AG04449 (cell line): ENCODE results near the gene LRFN2.

Experiments
- CTCF ChIA-PET: fragments of 350-600 bp; formaldehyde crosslinking; extraction: SDS; loops from one replicate; lab custom pipeline; 2021; ENCODE audit warnings: antibody characterized with exemption; lab: Yijun Ruan, JAX
- POLR2A ChIA-PET: fragments of 400-600, 350-600 bp; formaldehyde crosslinking; extraction: SDS; loops from one replicate; lab custom pipeline; 2020; ENCODE audit warnings: antibody characterized with exemption, inconsistent platforms; lab: Yijun Ruan, JAX
- DNase-seq: peaks from one replicate; pipeline ENCODE4 v3.0.0-alpha.2; 2010; ENCODE audit warnings: low read depth, low spot score
- H3K4me3 ChIP-seq: 2 replicates; pipeline ENCODE4 v1.5.1; 2011; ENCODE audit warnings: low read depth, mild to moderate bottlenecking, control low read depth, low read length
- CTCF ChIP-seq: IDR thresholded peaks from one replicate; pipeline ENCODE4 v1.5.1; 2011; ENCODE audit warnings: mild to moderate bottlenecking, moderate library complexity, low read length, control low read depth, inconsistent platforms; ENCODE audit not compliant: insufficient read depth; ENCODE audit errors: missing control alignments

Gene LRFN2

DNA sequence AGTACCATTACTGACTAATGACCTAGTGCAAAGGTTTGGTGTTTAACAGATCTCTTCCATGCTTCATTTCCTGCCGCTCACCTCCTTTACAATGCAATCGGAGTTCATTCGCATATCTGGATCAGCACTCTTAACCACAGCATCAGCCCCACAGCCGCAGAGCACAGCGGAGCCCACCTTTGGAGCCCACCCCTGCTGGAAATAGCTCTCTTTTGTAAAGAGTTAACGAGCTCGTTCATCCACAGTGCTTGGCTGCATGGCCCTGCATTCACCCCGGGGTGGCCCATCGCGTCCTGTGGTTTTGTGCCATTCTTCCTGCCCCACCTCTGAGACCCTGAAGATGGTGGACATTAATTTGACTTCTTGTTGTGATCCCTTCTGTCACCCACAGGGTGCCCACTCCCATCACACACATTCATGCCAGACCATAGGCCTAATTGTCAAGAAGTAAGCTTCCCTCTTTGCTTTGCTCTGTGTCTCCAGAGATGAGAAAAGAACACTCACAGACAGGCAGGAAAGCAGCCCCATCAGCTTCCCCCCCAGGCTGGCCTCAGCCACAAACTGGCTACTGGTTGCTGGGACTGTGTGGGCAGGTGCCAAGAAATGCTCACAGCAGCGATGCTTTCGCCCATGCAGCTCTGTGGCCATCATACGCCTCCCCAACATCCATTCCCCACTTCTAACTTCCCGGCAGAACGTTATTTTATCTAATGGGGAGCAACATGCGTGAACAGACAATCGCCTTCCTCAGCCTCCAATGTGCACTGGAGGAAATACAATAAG is 167.0 kb downstream of the LRFN2 start:
- ChIA-PET CTCF (interaction anchor here (0.8 kb wide), 1 partner anchor 118 kb away, joined by 3 read pairs; no protein-coding TSS in a partner anchor), POLR2A (no interaction called here)
- DNase-seq = no peak
- TF ChIP-seq CTCF = no peak
- H3K4me3 ChIP-seq = no peak overlapping the region

DNA sequence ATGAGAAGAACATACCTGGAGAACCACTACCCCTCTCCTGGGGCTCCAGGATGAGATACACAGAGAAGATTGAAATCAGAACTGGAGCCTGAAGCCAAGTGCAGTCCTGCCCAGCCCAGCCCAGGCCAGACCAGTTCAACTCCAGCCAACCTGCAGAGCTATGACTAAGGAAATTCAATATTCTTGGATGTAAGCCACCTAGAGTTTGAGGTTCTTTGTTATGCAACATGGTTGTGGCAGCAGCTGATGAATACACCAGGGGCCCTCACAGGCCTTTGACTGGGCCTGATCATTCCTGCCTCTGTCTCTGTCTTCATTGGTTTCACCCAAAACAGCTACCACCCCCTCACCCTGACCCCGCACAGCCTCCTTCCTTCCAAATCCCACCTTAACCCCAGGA is 167.8 kb downstream of the LRFN2 start:
- TF ChIP-seq CTCF = no peak
- no peak overlapping the region for H3K4me3 ChIP-seq
- no peak for DNase-seq
- ChIA-PET CTCF (no interaction called here), POLR2A (no interaction called here)

DNA sequence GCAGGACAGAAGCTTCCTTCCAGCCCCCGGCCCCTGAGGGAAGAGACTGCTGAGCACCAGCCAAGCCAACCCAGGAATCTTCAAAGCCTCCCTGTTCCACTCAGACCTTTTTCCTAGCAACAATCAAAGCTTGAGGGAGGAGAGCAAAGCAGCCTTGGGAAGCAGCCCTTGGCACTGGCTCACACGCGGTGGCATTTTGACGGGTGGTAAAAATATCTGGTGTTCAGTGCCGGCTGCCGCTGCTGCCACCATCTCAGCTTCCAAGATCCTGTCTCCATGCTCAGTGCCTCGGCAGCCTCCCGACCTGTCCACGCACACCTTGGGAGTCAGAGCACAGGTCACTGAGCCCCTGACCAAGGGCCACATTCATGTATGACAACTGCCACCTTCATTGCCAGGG is 170.1 kb downstream of the LRFN2 start:
- POLR2A ChIA-PET = no interaction called here
- CTCF ChIA-PET = no interaction called here
- no peak for DNase-seq
- H3K4me3 ChIP-seq = no peak overlapping the region
- no peak for TF ChIP-seq CTCF

- DNase-seq = no peak
- no peak overlapping the region for H3K4me3 ChIP-seq
- ChIA-PET CTCF (no interaction called here), POLR2A (no interaction called here)
- TF ChIP-seq CTCF = no peak
Measured at GRCh38 chr6:40414617-40415016, 172.5 kb downstream of the LRFN2 start.

DNA sequence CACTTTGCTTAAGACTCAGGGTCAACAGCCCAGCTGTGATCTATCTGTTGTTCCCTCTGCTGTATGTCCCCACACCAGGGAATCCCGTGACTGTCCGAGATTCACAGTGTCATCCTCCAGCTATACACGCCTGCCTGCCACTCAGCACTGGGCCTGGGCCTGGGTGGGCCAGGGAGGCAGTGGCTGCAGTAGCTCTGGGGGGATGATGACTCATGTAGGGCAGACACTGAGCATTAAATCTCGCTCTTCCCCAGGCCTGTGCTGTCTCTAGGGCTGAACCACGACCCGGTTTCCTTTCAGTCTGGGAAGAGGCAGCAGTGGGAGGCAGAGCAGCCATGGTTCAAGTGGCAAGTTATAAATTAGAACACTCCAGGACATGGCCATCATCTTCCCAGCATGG is 173.9 kb downstream of the LRFN2 start:
- ChIA-PET CTCF (no interaction called here), POLR2A (no interaction called here)
- H3K4me3 ChIP-seq = no peak overlapping the region
- DNase-seq = no peak
- no peak for TF ChIP-seq CTCF

GRCh38 chr6:40411881-40412280 is 175.3 kb downstream of the LRFN2 start:
- ChIA-PET CTCF (no interaction called here), POLR2A (no interaction called here)
- no peak overlapping the region for H3K4me3 ChIP-seq
- no peak for DNase-seq
- TF ChIP-seq CTCF = no peak
